Transverse colon (tissue), 4 donors: ENCODE data around the gene KLHL36. TPM values are rescaled to one million over a fixed set of nuclear protein-coding genes. Genes with fewer than 3 reads are reported as not detected.

Experiments
- DNase-seq: peaks from one replicate; pipeline ENCODE4 v3.0.0-alpha.2; 2019
- H3K27ac ChIP-seq, 4 donors: fragments of 200-600 bp; sonication (generic); 2 replicates each; pipeline ENCODE4 v1.5.1; 2016 to 2018; ENCODE audit warnings: inconsistent platforms in 4 of 4
- H3K27me3 ChIP-seq: fragments of 200-600 bp; sonication (generic); 2 replicates; pipeline ENCODE4 v1.5.1; 2017; ENCODE audit warnings: inconsistent platforms
- H3K36me3 ChIP-seq, 4 donors: fragments of 200-600 bp; sonication (generic); 2 replicates each; pipeline ENCODE4 v1.5.1; 2017 to 2019; ENCODE audit warnings: inconsistent platforms in 4 of 4
- H3K4me1 ChIP-seq, 4 donors: fragments of 200-600 bp; sonication (generic); 2 replicates each; pipeline ENCODE4 v1.5.1; 2017 to 2020; ENCODE audit warnings: inconsistent platforms in 4 of 4
- H3K4me3 ChIP-seq, 4 donors: fragments of 200-600 bp; sonication (generic); 1 replicate in 1 of 4; 2 replicates in 3 of 4; pipeline versions ENCODE4 v1.5.1 to v1.6.1; 2017 to 2019; ENCODE audit warnings: inconsistent platforms in 4 of 4
- H3K9me3 ChIP-seq, 2 donors: fragments of 200-600 bp; sonication (generic); 2 replicates each; pipeline ENCODE4 v1.5.1; 2017 to 2019; ENCODE audit warnings: inconsistent platforms in 2 of 2
- EP300 ChIP-seq: sonication (generic); formaldehyde crosslinking; IDR thresholded peaks from one replicate; pipeline ENCODE4 v1.6.1; 2017; ENCODE audit warnings: antibody characterized with exemption, low read depth
- POLR2A ChIP-seq: fragments of 450-650 bp; IDR thresholded peaks from one replicate; pipeline ENCODE4 v1.6.1; 2016; ENCODE audit warnings: antibody characterized with exemption, mild to moderate bottlenecking, moderate library complexity
- POLR2AphosphoS5 ChIP-seq, 3 donors: sonication (generic); formaldehyde crosslinking; IDR thresholded peaks; one replicate each; pipeline ENCODE4 v1.6.1; 2016; ENCODE audit warnings: antibody characterized with exemption in 3 of 3
- WGBS, 2 donors: methylation state at CpG; one replicate each; pipeline ENCODE4 v1.1.5; 2018; ENCODE audit warnings: low coverage in 1 of 2; 5-methylcytosine and 5-hydroxymethylcytosine counted together
- in situ Hi-C, 4 donors: fragments of 200-750 bp; cut with MboI; loops; one replicate each; pipeline versions ENCODE4 v1.15.0 to v1.15.1; 2017; ENCODE audit warnings: low sequenced_read_pairs in 3 of 4, low pct_ligation_motif_present in 1 of 4, low pct_unique_long_range_greater_than_20kb in 1 of 4
- intact Hi-C: fragments of 100-400 bp; cut with DNase I; formaldehyde crosslinking; loops from one replicate; pipeline ENCODE4 v1.15.1; 2023; ENCODE audit warnings: low total_unique reads
- total RNA-seq, 4 donors: library from RNA; depleted of rRNA; stranded (reverse); fragments of >200 nt; gene quantifications; one replicate each; pipeline ENCODE4 v1.1.0, GENCODE V29; 2016
- TF ChIP-seq, protein P1 (sequence below), 5 experiments: fragments of 200-600 bp in 3 of 5; fragments of 450-650 bp in 2 of 5; sonication (generic) in 3 of 5; IDR thresholded peaks; 1 replicate in 2 of 5; 2 replicates in 3 of 5; pipeline ENCODE4 v1.5.1; 2016 to 2017; ENCODE audit warnings: antibody characterized with exemption in 5 of 5, inconsistent platforms in 3 of 5, mild to moderate bottlenecking in 2 of 5, moderate library complexity in 1 of 5

Gene KLHL36
- total RNA-seq, 4 donors from 2014 or later: 38.0 to 75.5 (median 66.7) TPM

GRCh38 chr16:84675423-84675822 is 27.1 kb downstream of the KLHL36 start:
- Histone ChIP-seq H3K27me3 (no peaks in the 10 kb centered on the region), H3K27ac (no peak overlapping the region), H3K4me3 (no peak overlapping the region), H3K9me3 (no peaks in the 10 kb centered on the region), H3K36me3 (no peaks in the 10 kb centered on the region), H3K4me1 (peaks cover 0 to 3% (median 0%) of the 10 kb centered on the region in 4 donors)
- intact Hi-C loops: loop anchor here (10.0 kb wide), 1 partner anchor 289 kb away; no protein-coding TSS in a partner anchor
- in situ Hi-C loops: loop anchor here in 1 of 4 donors (5.0 kb wide), 1 partner anchor 47 kb away; no protein-coding TSS in a partner anchor
- TF ChIP-seq POLR2AphosphoS5 (IDR thresholded peaks at IDR 0.05): no peak
- TF ChIP-seq EP300: no peak
- no peak for TF ChIP-seq POLR2A
- TF ChIP-seq, protein P1, sequence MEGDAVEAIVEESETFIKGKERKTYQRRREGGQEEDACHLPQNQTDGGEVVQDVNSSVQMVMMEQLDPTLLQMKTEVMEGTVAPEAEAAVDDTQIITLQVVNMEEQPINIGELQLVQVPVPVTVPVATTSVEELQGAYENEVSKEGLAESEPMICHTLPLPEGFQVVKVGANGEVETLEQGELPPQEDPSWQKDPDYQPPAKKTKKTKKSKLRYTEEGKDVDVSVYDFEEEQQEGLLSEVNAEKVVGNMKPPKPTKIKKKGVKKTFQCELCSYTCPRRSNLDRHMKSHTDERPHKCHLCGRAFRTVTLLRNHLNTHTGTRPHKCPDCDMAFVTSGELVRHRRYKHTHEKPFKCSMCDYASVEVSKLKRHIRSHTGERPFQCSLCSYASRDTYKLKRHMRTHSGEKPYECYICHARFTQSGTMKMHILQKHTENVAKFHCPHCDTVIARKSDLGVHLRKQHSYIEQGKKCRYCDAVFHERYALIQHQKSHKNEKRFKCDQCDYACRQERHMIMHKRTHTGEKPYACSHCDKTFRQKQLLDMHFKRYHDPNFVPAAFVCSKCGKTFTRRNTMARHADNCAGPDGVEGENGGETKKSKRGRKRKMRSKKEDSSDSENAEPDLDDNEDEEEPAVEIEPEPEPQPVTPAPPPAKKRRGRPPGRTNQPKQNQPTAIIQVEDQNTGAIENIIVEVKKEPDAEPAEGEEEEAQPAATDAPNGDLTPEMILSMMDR (IDR thresholded peaks at IDR 0.05): no peak
- no peak for DNase-seq
- WGBS, 2 donors: 77 to 89% methylated on average over 6 to 9 of the region's 9 CpGs

GRCh38 chr16:84675884-84676283 is 27.6 kb downstream of the KLHL36 start:
- intact Hi-C loops: loop anchor here (10.0 kb wide), 1 partner anchor 289 kb away; no protein-coding TSS in a partner anchor
- H3K9me3 ChIP-seq: no peaks in the 10 kb centered on the region
- TF ChIP-seq POLR2AphosphoS5 (IDR thresholded peaks at IDR 0.05) (no peak), POLR2A (no peak), EP300 (no peak)
- TF ChIP-seq, protein P1 (IDR thresholded peaks at IDR 0.05): no peak
- in situ Hi-C loops: loop anchor here in 1 of 4 donors (5.0 kb wide), 1 partner anchor 46 kb away; no protein-coding TSS in a partner anchor
- H3K27ac ChIP-seq: no peak overlapping the region
- peaks cover 0 to 3% (median 0%) of the 10 kb centered on the region in 4 donors for H3K4me1 ChIP-seq
- no peaks in the 10 kb centered on the region for H3K36me3 ChIP-seq
- 80 to 93% methylated on average over 1 to 2 of the region's 2 CpGs for WGBS, 2 donors
- no peak overlapping the region for H3K4me3 ChIP-seq
- DNase-seq: no peak
- H3K27me3 ChIP-seq: no peaks in the 10 kb centered on the region

- H3K4me3 ChIP-seq: no peak overlapping the region
- peaks cover 0 to 3% (median 0%) of the 10 kb centered on the region in 4 donors for H3K4me1 ChIP-seq
- H3K9me3 ChIP-seq: no peaks in the 10 kb centered on the region
- no peak overlapping the region for H3K27ac ChIP-seq
- no peaks in the 10 kb centered on the region for H3K27me3 ChIP-seq
- in situ Hi-C loops: loop anchor here in 1 of 4 donors (5.0 kb wide), 1 partner anchor 45 kb away; no protein-coding TSS in a partner anchor
- intact Hi-C loops: loop anchor here (10.0 kb wide), 1 partner anchor 288 kb away; no protein-coding TSS in a partner anchor
- no peaks in the 10 kb centered on the region for H3K36me3 ChIP-seq
- no peak for DNase-seq
- TF ChIP-seq POLR2AphosphoS5 (IDR thresholded peaks at IDR 0.05): no peak
- TF ChIP-seq, protein P1 (IDR thresholded peaks at IDR 0.05): no peak
- no peak for TF ChIP-seq EP300
- no peak for TF ChIP-seq POLR2A
- WGBS, 2 donors: 76 to 78% methylated on average over 3 to 14 of the region's 14 CpGs
Measured at GRCh38 chr16:84677017-84677803, 28.9 kb downstream of the KLHL36 start.

GRCh38 chr16:84677849-84678248 is 29.5 kb downstream of the KLHL36 start:
- H3K36me3 ChIP-seq: no peaks in the 10 kb centered on the region
- WGBS, 2 donors: 60 to 72% methylated on average over 3 to 10 of the region's 10 CpGs
- no peaks in the 10 kb centered on the region for H3K27me3 ChIP-seq
- intact Hi-C loops: loop anchor here (10.0 kb wide), 1 partner anchor 287 kb away; no protein-coding TSS in a partner anchor
- H3K4me3 ChIP-seq: no peak overlapping the region
- no peak for DNase-seq
- in situ Hi-C loops: loop anchor here in 1 of 4 donors (5.0 kb wide), 1 partner anchor 44 kb away; no protein-coding TSS in a partner anchor
- H3K9me3 ChIP-seq: no peaks in the 10 kb centered on the region
- H3K4me1 ChIP-seq: no peaks in the 10 kb centered on the region
- no peak overlapping the region for H3K27ac ChIP-seq
- no peak for TF ChIP-seq POLR2AphosphoS5 (IDR thresholded peaks at IDR 0.05)
- TF ChIP-seq POLR2A: no peak
- TF ChIP-seq EP300: no peak
- TF ChIP-seq, protein P1 (IDR thresholded peaks at IDR 0.05): no peak
